ENCODE measurements around the gene SLC7A9. TPM values are rescaled to one million over a fixed set of nuclear protein-coding genes. Genes with fewer than 3 reads are reported as not detected.

SLC7A9 gene
- total and polyA plus RNA-seq, 2 of the 13 experiments (the other 11 are each of a cell fraction or from before 2014, with no cell fraction given): 4.7 to 8.3 TPM

DNA sequence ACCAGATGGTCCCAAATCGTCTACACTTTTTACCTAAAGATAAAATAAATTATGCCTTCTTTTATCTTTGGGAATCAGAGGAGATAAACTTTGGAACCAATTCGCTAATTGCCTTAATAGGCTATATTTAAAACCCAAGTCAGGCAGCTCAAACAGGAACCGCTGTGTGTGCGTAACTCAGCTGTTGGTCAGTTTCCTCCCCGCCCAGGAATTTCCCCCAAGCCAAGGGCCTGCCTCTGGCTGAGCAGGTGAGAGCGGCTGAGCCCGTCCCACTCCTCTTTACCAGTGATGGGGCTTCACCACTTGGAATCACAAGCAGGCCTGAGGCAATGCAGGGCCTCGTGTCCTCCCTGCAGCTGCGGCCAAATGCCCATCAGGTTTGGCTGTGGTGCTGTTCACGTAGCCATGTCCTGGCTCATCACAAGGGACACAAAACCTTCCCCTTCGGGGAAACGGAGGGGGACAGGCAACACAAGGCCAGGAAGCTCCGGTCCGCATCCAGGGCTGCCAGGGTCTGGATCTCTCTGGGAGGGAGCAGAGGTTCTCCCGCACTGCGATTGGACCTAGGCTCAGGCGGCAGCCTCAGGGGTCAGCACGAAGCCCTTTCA is 503 bp upstream of the SLC7A9 start:
- H3K4me2 ChIP-seq (ENCODE audit: low read depth, low read length): peak overlapping the region; percentile 100
- peak overlapping the region; percentile 72 for H3K27ac ChIP-seq (ENCODE audit: extremely low read length, insufficient read depth, low read length)
- peak overlapping the region; percentile 50 to 74 (median 60) for H3K4me3 ChIP-seq (replicated peaks in 1 of 3; ENCODE audit: insufficient read depth in 1 of 3, low read depth in 2 of 3, low read length in 3 of 3)
- H3K9me3 ChIP-seq (ENCODE audit: low read length): no peaks in the 10 kb centered on the region
- H3K9ac ChIP-seq (ENCODE audit: insufficient read depth, low read depth, low read length): peak overlapping the region; percentile 57
- ChIA-PET POLR2A (interaction anchor here (0.6 to 1.2 kb wide), 7 partner anchors 16 to 196 kb away, joined by 3 to 4 read pairs (median 3); partner anchors contain the start of gene ANKRD27), CTCF (ENCODE audit: low intra/inter-chr PET ratio, low total read pairs) (no interaction called here)
- no peaks in the 10 kb centered on the region for H3K79me2 ChIP-seq (ENCODE audit: insufficient read depth, low read length)
- WGBS (ENCODE audit: low lambda C conversion rate): 4% methylated on average over 12 of the region's 18 CpGs
- H3K4me1 ChIP-seq (ENCODE audit: insufficient read depth, low read length): peaks cover 26% of the 10 kb centered on the region
- no TSS peak for BruUV-seq (replicated peaks)
- in situ Hi-C loops (cut with HindIII; ENCODE audit: extremely low pct_ligation_motif_present, low pct_unique_long_range_greater_than_20kb): no loop called here
- H2AFZ ChIP-seq (ENCODE audit: low read length): peak overlapping the region; percentile 67
- FAIRE-seq: no peak
- peak; percentile 80 for ATAC-seq
- H3K36me3 ChIP-seq (replicated peaks in 1 of 2; ENCODE audit: control insufficient read depth in 1 of 2, insufficient read depth in 2 of 2, low read length in 2 of 2): peaks cover 0 to 1% of the 10 kb centered on the region in 2 experiments; a peak in 2 of 5 replicates
- H3K27me3 ChIP-seq (ENCODE audit: control insufficient read depth in 1 of 2, insufficient read depth in 2 of 2, low read length in 2 of 2): no peaks in the 10 kb centered on the region
- no peaks in the 10 kb centered on the region for H4K20me1 ChIP-seq (ENCODE audit: insufficient read depth, low read length)
- peak; percentile 16 for DNase-seq (ENCODE audit: low spot score)
- intact Hi-C loops (cut with micrococcal nuclease; ENCODE audit: unreplicated experiment): loop anchor here (1.0 to 2.0 kb wide), 3 partner anchors 40 to 271 kb away; partner anchors contain the start of gene FAAP24
- TF ChIP-seq, protein P1, sequence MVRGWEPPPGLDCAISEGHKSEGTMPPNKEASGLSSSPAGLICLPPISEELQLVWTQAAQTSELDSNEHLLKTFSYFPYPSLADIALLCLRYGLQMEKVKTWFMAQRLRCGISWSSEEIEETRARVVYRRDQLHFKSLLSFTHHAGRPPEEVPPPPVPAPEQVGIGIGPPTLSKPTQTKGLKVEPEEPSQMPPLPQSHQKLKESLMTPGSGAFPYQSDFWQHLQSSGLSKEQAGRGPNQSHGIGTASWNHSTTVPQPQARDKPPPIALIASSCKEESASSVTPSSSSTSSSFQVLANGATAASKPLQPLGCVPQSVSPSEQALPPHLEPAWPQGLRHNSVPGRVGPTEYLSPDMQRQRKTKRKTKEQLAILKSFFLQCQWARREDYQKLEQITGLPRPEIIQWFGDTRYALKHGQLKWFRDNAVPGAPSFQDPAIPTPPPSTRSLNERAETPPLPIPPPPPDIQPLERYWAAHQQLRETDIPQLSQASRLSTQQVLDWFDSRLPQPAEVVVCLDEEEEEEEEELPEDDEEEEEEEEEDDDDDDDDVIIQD (CRISPR knock-in tag; IDR thresholded peaks at IDR 0.05; ENCODE audit: low read depth): no peak
- TF ChIP-seq DNMT1 (CRISPR knock-in tag; IDR thresholded peaks at IDR 0.05) (no peak), ZNF607 (CRISPR knock-in tag; IDR thresholded peaks at IDR 0.05; ENCODE audit: borderline replicate concordance) (peak; percentile 46; the same call in 1 of the 2 replicates), SKI (IDR thresholded peaks at IDR 0.05; ENCODE audit: partially characterized antibody) (no peak), ZNF329 (CRISPR knock-in tag; IDR thresholded peaks at IDR 0.05; ENCODE audit: low read depth) (no peak), MIXL1 (CRISPR knock-in tag; IDR thresholded peaks at IDR 0.05) (no peak), HNRNPLL (IDR thresholded peaks at IDR 0.05; ENCODE audit: low read depth, low read length, poor library complexity, severe bottlenecking) (peak; percentile 38), TEAD2 (CRISPR knock-in tag; IDR thresholded peaks at IDR 0.05) (no peak), CEBPB (IDR thresholded peaks at IDR 0.05; ENCODE audit: borderline replicate concordance, low read depth, low read length) (no peak), TP53 (CRISPR knock-in tag; conservative IDR thresholded peaks at IDR 0.05) (no peak), KLF13 (CRISPR knock-in tag; IDR thresholded peaks at IDR 0.05) (no peak), ZNF501 (CRISPR knock-in tag; IDR thresholded peaks at IDR 0.05) (peak; percentile 24; the same call in 1 of the 2 replicates), ZFY (CRISPR knock-in tag; IDR thresholded peaks at IDR 0.05) (peak; percentile 58; the same call in 1 of the 2 replicates), ZNF557 (CRISPR knock-in tag; IDR thresholded peaks at IDR 0.05) (no peak), RFX3 (CRISPR knock-in tag; IDR thresholded peaks at IDR 0.05) (no peak)
- TF ChIP-seq, protein P2, sequence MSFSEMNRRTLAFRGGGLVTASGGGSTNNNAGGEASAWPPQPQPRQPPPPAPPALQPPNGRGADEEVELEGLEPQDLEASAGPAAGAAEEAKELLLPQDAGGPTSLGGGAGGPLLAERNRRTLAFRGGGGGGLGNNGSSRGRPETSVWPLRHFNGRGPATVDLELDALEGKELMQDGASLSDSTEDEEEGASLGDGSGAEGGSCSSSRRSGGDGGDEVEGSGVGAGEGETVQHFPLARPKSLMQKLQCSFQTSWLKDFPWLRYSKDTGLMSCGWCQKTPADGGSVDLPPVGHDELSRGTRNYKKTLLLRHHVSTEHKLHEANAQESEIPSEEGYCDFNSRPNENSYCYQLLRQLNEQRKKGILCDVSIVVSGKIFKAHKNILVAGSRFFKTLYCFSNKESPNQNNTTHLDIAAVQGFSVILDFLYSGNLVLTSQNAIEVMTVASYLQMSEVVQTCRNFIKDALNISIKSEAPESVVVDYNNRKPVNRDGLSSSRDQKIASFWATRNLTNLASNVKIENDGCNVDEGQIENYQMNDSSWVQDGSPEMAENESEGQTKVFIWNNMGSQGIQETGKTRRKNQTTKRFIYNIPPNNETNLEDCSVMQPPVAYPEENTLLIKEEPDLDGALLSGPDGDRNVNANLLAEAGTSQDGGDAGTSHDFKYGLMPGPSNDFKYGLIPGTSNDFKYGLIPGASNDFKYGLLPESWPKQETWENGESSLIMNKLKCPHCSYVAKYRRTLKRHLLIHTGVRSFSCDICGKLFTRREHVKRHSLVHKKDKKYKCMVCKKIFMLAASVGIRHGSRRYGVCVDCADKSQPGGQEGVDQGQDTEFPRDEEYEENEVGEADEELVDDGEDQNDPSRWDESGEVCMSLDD (CRISPR knock-in tag; IDR thresholded peaks at IDR 0.05; ENCODE audit: borderline replicate concordance): no peak
- TF ChIP-seq, protein P3, sequence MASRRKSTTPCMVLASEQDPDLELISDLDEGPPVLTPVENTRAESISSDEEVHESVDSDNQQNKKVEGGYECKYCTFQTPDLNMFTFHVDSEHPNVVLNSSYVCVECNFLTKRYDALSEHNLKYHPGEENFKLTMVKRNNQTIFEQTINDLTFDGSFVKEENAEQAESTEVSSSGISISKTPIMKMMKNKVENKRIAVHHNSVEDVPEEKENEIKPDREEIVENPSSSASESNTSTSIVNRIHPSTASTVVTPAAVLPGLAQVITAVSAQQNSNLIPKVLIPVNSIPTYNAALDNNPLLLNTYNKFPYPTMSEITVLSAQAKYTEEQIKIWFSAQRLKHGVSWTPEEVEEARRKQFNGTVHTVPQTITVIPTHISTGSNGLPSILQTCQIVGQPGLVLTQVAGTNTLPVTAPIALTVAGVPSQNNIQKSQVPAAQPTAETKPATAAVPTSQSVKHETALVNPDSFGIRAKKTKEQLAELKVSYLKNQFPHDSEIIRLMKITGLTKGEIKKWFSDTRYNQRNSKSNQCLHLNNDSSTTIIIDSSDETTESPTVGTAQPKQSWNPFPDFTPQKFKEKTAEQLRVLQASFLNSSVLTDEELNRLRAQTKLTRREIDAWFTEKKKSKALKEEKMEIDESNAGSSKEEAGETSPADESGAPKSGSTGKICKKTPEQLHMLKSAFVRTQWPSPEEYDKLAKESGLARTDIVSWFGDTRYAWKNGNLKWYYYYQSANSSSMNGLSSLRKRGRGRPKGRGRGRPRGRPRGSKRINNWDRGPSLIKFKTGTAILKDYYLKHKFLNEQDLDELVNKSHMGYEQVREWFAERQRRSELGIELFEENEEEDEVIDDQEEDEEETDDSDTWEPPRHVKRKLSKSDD (CRISPR knock-in tag; IDR thresholded peaks at IDR 0.05; ENCODE audit: low read depth): 0 out of 2 replicates have a peak, but pooled peaks have one; percentile 12
- TF ChIP-seq, protein P4, sequence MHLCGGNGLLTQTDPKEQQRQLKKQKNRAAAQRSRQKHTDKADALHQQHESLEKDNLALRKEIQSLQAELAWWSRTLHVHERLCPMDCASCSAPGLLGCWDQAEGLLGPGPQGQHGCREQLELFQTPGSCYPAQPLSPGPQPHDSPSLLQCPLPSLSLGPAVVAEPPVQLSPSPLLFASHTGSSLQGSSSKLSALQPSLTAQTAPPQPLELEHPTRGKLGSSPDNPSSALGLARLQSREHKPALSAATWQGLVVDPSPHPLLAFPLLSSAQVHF (CRISPR knock-in tag; IDR thresholded peaks at IDR 0.05): no peak
